K562 (cell line): ENCODE measurements around the gene C11orf91. TPM values are rescaled to one million over a fixed set of nuclear protein-coding genes. Genes with fewer than 3 reads are reported as not detected.

Experiments used
- CEBPB ChIP-seq: fragments of 450-650 bp; IDR thresholded peaks from 2 replicates; pipeline ENCODE4 v1.6.1; 2016; ENCODE audit warnings: missing genetic modification characterization, missing compliant biosample characterization
- CHD7 ChIP-seq: fragments of 200-600 bp; sonication (generic); IDR thresholded peaks from one replicate; pipeline ENCODE4 v1.6.1; 2012; ENCODE audit warnings: mild to moderate bottlenecking, low read depth, low read length, inconsistent platforms
- COPS2 ChIP-seq: fragments of 450-650 bp; conservative IDR thresholded peaks from 2 replicates; pipeline ENCODE4 v1.6.1; 2016; ENCODE audit warnings: mild to moderate bottlenecking, moderate library complexity
- ETS2 ChIP-seq: IDR thresholded peaks from 2 replicates; pipeline ENCODE4 v1.6.1; 2016; ENCODE audit warnings: borderline replicate concordance, missing genetic modification characterization, mild to moderate bottlenecking, moderate library complexity, missing compliant biosample characterization; ENCODE audit not compliant: poor library complexity, severe bottlenecking
- HDAC3 ChIP-seq: fragments of 450-650 bp; IDR thresholded peaks from 2 replicates; pipeline ENCODE4 v1.6.1; 2018; ENCODE audit warnings: borderline replicate concordance, mild to moderate bottlenecking, moderate library complexity; ENCODE audit not compliant: partially characterized antibody
- MCM5 ChIP-seq: fragments of 450-650 bp; IDR thresholded peaks from 2 replicates; pipeline ENCODE4 v1.6.1; 2016; ENCODE audit warnings: low read depth
- PCBP2 ChIP-seq: fragments of 200-400 bp; formaldehyde crosslinking; IDR thresholded peaks from 2 replicates; pipeline ENCODE4 v1.6.1; 2018; ENCODE audit warnings: low read length, low read depth, mild to moderate bottlenecking, moderate library complexity; ENCODE audit not compliant: poor library complexity, severe bottlenecking
- SP1 ChIP-seq: sonication (generic); formaldehyde crosslinking; IDR thresholded peaks from 2 replicates; pipeline ENCODE4 v1.8.1; 2022; ENCODE audit warnings: mild to moderate bottlenecking, missing genetic modification reagents
- SRSF9 ChIP-seq: fragments of 200-400 bp; formaldehyde crosslinking; IDR thresholded peaks from 2 replicates; pipeline ENCODE4 v1.6.1; 2017; ENCODE audit warnings: low read depth, low read length, borderline replicate concordance
- THAP7 ChIP-seq: fragments of 250-450 bp; sonication (Bioruptor Pico); IDR thresholded peaks from 2 replicates; pipeline ENCODE4 v1.5.0; 2021
- TRIM28 ChIP-seq: fragments of 450-650 bp; IDR thresholded peaks from 2 replicates; pipeline ENCODE4 v1.6.1; 2017
- ZNF121 ChIP-seq: sonication (generic); formaldehyde crosslinking; conservative IDR thresholded peaks from 2 replicates; pipeline ENCODE4 v1.8.0; 2022; ENCODE audit warnings: missing genetic modification reagents
- ZNF224 ChIP-seq: sonication (generic); formaldehyde crosslinking; IDR thresholded peaks from 2 replicates; pipeline ENCODE4 v1.8.0; 2022; ENCODE audit warnings: mild to moderate bottlenecking, missing genetic modification reagents
- polyA plus RNA-seq, 8 experiments: library from polyadenylated mRNA; depleted of rRNA in 4 of 8; stranded (reverse) in 5 of 8; unstranded in 3 of 8; fragments of >200 nt; fragmentation: Nextera tagmentation in 2 of 8; fragmentation: Illumina TruSeq in 1 of 8; extraction: Ambion mirVana in 2 of 8; extraction: Trizol in 1 of 8; gene quantifications; 2 replicates each; pipeline versions ENCODE4 v1.2.1 to v1.2.3, GENCODE V29; 2011 to 2014; ENCODE audit warnings: inconsistent platforms in 1 of 8, missing spikeins in 1 of 8
- total RNA-seq, 7 experiments: library from RNA; depleted of rRNA in 6 of 7; stranded (reverse); fragments of >200 nt in 6 of 7; fragmentation: Illumina TruSeq in 2 of 7; extraction: Trizol in 2 of 7; gene quantifications; 2 replicates each; pipeline versions ENCODE4 v1.2.1 to v1.2.3, GENCODE V29; 2011 to 2021; ENCODE audit warnings: low replicate concordance in 1 of 7
- TF ChIP-seq, protein P1 (sequence below), 2 experiments: fragments of 450-650 bp in 1 of 2; sonication (generic) in 1 of 2; formaldehyde crosslinking; conservative IDR thresholded peaks; 2 replicates each; pipeline versions ENCODE4 v1.4.0 to v1.8.1; 2020 to 2022; ENCODE audit warnings: mild to moderate bottlenecking in 1 of 2, missing genetic modification reagents in 1 of 2
- TF ChIP-seq, protein P2 (sequence below): fragments of 250-450 bp; sonication (Bioruptor Pico); IDR thresholded peaks from 2 replicates; pipeline ENCODE4 v1.5.0; 2020; ENCODE audit warnings: mild to moderate bottlenecking

Gene C11orf91
- total and polyA plus RNA-seq, 9 of the 15 experiments (the other 6 are each of a cell fraction or from before 2014, with no cell fraction given) = not detected

GRCh38 chr11:33737362-33737821 lies 36.8 kb upstream of the C11orf91 start (continued):
- TF ChIP-seq, protein P1, sequence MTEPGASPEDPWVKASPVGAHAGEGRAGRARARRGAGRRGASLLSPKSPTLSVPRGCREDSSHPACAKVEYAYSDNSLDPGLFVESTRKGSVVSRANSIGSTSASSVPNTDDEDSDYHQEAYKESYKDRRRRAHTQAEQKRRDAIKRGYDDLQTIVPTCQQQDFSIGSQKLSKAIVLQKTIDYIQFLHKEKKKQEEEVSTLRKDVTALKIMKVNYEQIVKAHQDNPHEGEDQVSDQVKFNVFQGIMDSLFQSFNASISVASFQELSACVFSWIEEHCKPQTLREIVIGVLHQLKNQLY (CRISPR knock-in tag; conservative IDR thresholded peaks at IDR 0.05) = no peak
- no peak for TF ChIP-seq CEBPB (tag)
- no peak; the same call in 1 of the 2 replicates for TF ChIP-seq TRIM28
- no peak for TF ChIP-seq CHD7
- TF ChIP-seq HDAC3 = peak; percentile 76
- no peak for TF ChIP-seq THAP7 (CRISPR knock-in tag)
- TF ChIP-seq, protein P2, sequence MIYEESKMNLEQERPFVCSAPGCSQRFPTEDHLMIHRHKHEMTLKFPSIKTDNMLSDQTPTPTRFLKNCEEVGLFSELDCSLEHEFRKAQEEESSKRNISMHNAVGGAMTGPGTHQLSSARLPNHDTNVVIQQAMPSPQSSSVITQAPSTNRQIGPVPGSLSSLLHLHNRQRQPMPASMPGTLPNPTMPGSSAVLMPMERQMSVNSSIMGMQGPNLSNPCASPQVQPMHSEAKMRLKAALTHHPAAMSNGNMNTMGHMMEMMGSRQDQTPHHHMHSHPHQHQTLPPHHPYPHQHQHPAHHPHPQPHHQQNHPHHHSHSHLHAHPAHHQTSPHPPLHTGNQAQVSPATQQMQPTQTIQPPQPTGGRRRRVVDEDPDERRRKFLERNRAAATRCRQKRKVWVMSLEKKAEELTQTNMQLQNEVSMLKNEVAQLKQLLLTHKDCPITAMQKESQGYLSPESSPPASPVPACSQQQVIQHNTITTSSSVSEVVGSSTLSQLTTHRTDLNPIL (CRISPR knock-in tag) = no peak
- TF ChIP-seq SP1 (CRISPR knock-in tag) = no peak; the same call in 1 of the 2 replicates
- no peak for TF ChIP-seq SRSF9
- no peak for TF ChIP-seq ZNF224 (CRISPR knock-in tag)
- TF ChIP-seq COPS2 = no peak
- no peak for TF ChIP-seq MCM5
- no peak for TF ChIP-seq ETS2 (tag)
- no peak for TF ChIP-seq ZNF121 (CRISPR knock-in tag)
- TF ChIP-seq PCBP2 = no peak
